GM12801 (cell line): ENCODE measurements around the gene CCDC88C.

Experiments
- TF ChIP-seq, protein P1 (sequence below): IDR thresholded peaks from one replicate; pipeline ENCODE4 v1.5.1; 2011; ENCODE audit warnings: control low read depth; ENCODE audit not compliant: insufficient read length; ENCODE audit errors: extremely low read depth

CCDC88C gene

DNA sequence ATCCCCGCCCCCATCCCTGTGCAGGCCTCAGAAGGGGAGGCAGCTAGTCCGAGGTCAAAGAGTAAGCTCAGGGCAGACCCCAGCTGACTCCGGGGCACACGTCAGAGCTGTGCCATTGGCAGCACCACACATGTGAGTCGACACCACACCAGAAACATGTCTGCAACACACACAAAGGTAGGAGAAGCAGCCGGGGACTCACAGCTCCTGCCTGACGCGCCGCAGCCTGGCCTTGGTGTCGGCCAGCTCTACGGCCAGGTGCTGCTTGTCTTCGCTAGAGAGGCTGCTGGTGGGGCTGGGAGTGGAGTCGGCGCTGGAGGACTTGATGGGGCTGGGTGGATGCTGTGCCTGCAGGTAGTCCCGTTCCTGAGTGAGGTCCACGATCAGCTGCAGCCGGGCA lies 78.5 kb downstream of the CCDC88C start:
- TF ChIP-seq, protein P1, sequence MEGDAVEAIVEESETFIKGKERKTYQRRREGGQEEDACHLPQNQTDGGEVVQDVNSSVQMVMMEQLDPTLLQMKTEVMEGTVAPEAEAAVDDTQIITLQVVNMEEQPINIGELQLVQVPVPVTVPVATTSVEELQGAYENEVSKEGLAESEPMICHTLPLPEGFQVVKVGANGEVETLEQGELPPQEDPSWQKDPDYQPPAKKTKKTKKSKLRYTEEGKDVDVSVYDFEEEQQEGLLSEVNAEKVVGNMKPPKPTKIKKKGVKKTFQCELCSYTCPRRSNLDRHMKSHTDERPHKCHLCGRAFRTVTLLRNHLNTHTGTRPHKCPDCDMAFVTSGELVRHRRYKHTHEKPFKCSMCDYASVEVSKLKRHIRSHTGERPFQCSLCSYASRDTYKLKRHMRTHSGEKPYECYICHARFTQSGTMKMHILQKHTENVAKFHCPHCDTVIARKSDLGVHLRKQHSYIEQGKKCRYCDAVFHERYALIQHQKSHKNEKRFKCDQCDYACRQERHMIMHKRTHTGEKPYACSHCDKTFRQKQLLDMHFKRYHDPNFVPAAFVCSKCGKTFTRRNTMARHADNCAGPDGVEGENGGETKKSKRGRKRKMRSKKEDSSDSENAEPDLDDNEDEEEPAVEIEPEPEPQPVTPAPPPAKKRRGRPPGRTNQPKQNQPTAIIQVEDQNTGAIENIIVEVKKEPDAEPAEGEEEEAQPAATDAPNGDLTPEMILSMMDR, result no peak

DNA sequence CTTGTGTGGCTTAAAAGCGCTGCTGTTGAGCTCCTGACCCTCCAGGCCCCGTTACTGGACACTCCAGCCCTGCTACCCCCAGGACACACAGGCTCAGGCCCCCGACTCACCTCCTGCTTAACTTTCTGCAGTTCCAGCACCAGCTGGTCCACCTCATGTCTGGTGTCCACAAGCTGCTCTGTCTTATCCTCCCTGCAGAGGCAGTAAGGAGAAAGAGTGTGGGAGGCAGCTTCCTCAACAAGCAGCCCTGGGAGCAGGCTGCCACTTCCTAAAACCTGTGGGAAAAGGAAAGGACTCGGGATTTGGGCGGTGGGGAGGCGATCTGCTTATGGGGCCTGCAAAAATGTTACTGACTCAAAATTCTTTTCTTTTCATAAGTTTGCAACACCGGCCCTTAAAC lies 79.2 kb downstream of the CCDC88C start:
- TF ChIP-seq, protein P1, result no peak

DNA sequence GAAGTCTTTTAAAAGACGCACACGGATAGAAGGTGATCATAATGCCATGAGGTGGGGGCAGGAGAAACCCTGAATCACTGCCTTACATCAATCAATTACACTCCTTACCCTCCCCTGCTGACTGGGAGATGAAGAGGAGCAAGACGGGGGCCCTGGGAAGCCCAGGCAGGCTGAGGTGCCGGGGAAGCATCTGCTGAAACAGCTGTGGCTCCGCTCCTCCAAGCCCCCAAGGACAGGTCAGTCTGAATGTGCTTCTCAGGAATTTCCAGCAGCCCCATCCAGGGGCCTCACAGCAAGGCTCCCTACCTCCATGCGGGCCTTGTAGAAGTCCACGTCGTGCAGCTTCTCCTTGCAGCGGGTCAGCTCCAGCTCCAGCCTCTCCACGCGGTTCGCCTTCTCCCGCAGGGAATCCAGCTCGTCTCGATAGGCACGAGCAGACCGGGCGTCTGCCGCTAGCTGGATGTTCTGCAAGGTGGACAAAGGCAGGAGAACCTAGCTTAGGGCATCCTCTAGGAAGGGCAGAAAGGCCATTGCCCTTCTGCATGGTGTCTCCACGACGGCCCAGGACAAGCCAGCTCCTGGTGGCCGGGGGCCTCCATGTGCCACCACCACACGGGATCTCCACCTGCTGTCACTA lies 79.8 kb downstream of the CCDC88C start:
- TF ChIP-seq, protein P1, result no peak

DNA sequence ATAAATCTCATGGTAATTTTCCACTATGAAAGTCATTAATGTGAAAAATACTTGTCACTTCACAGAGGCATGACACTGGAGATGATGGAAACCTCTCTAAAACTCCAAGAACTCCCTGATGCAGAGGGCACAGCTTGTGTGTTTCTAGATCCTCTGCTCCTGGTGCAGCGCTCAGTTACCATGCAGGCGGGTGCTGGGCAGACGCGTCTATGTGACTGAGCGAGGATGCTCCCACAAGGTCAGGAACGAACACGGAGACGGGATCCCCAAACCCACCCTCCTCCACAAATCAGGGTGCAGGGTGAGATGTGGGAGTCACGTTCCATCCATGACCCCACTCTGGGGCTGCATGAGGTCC lies 81.5 kb downstream of the CCDC88C start:
- TF ChIP-seq, protein P1, result no peak

DNA sequence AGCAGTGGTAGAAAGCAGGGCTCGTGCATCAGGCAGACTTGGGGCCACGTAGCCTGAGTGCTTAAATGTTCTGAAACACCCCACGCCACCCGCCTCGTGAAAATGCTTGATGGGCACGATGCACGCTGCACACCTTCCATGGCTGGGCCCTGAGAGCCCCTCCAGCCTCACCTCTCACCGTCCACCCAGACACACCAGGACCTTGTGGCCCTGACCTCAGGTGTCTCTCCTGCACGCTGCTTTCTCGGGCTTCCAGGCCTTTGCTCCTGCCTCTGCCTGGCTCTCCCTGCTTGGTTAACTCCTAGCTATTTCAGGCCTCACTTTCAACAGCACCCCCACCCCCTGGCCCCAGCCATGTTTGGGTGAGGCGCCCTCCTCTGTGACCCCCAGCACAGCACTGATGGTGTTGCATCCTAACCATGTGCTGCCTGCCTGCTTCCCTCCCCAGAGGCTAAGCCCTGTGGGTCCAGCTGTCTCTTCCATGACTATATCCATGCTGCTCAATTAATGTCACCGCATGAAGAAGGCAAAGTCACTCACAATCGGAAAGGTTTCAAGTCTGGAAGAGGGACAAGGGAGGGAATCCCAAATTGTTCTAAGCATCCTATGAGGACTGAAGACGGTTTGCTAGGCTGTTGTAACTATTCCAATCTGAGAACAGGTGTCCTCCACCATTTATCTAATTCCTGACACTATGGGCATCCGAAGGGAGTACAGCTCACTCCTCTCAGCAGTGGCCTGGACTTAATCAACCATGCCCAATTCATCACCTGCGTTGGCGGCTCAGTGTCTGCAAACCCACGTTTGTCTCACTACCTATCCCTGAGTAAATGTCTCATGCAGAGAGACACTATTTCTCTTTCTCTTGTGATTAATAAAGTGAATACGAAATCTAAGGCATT lies 82.2 kb downstream of the CCDC88C start:
- TF ChIP-seq, protein P1, result no peak

DNA sequence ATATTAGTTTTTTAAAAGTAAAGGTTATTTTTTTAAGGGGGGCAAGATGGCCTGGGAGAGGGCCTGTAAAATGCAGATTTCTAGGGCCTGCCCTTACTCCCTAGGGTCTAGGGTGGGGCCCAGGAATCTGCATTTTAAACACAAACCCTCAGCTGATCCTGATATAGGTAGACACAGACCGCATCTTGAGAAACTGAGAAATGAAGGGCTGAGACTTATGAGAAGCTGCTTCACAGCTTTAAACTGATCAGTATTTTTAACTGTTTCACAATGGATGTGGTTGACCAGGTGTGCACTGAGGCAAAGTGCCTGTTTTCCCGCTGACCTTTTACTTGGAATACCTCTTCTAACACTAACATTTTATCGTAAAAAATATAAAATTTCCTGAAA lies 84.0 kb downstream of the CCDC88C start:
- TF ChIP-seq, protein P1, result no peak

DNA sequence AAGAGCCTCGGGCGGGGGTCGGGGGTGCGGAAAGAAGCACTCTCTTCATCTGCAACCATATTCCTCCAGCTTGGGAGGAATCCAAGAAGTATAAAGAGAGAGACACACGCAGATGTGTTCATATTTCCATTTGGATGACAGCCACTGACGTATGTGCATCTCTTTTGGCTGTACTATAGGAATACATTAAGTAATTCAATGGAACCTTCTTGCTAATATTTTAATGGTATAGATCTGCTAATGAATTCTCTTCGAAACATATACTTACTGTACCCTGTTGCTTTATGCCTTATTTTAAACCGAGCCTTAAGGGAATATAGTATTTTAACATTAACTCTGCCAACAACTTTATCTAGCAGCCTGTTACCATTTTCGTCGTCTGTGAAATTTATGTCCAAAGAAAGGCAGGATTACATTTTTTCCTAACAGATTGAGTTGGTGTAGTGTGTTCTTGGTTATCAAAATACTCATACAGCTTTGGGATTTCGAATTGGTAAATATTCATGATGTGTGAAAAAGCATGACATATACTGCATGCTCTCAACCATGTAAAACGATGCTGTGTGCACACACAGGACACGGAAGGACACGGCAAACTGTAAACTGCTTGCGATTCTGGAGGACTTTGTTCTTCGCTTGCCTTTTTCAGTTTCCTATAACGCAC lies 84.5 kb downstream of the CCDC88C start:
- TF ChIP-seq, protein P1, result no peak
